ENCODE results near the gene IP6K2.
A peak's percentile ranks its signal among the peaks of the same experiment; 100 is the strongest.
"Not testable (repeated sequence)": the region's sequence is repeated elsewhere in the genome, so short reads cannot be mapped to it uniquely, and the experiment has no call there.

The IP6K2 gene

DNA sequence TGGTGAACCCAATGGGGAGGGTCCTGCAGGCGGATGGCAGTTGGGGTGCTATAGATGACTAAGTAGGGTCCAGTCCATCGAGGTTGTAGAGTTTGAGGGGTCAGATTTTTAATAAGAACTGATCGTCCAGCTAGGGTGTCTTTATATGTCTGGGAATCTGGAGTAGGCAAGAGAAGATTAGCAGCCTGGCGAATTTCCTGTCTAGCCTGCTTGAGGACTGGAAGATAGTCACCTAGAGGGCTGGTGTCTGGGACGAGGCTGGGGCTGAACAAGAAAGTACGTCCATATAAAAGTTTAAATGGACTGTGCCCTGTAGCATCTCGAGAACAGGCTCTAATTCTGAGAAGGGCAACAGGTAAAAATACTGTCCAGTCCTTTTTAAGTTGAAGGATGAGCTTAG, 6.7 kb upstream of the IP6K2 start:
- in situ Hi-C loops (cut with HindIII; ENCODE audit: low sequenced_read_pairs), result no loop called here
- DNase-seq (ENCODE audit: low read depth, low spot score), result no peak
- no peak for TF ChIP-seq CTCF (IDR thresholded peaks at IDR 0.05; ENCODE audit: low read depth, low read length)
- no peak overlapping the region for H3K4me3 ChIP-seq (ENCODE audit: low read depth, low read length)

GRCh38 chr3:48723293-48723692, 6.3 kb upstream of the IP6K2 start:
- DNase-seq (ENCODE audit: low read depth, low spot score); in situ Hi-C loops (cut with HindIII; ENCODE audit: low sequenced_read_pairs); H3K4me3 ChIP-seq (ENCODE audit: low read depth, low read length): not testable (repeated sequence)

DNA sequence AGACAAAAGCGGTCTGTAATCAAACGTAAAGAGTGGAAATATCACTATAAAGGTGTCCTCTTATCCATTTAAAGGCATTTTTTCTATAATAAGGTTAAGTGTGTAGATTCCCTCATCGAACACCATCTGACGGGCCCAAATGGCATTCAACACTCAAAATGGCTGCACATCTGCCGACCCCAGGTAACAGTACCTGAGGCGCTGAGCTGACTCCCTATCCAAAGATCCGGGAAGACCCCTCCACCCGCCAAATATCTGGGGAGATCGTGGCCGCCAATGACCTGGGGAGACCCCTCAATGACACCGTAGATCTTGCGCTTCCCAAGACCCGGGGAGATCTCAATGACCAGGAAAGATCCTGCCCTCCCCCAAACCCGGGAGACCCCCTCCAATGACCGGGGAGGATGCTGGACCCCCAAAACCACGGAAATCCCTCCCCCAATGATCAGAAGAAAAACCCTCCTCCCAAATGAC, 476 bp downstream of the IP6K2 start:
- in situ Hi-C loops (cut with HindIII; ENCODE audit: low sequenced_read_pairs), result no loop called here
- no peak for TF ChIP-seq CTCF (IDR thresholded peaks at IDR 0.05; ENCODE audit: low read depth, low read length)
- H3K4me3 ChIP-seq (ENCODE audit: low read depth, low read length), result peak overlapping the region; percentile 74
- no peak for DNase-seq (ENCODE audit: low read depth, low spot score)

GRCh38 chr3:48715174-48715800, 1.7 kb downstream of the IP6K2 start:
- no peak for TF ChIP-seq CTCF (IDR thresholded peaks at IDR 0.05; ENCODE audit: low read depth, low read length)
- H3K4me3 ChIP-seq (ENCODE audit: low read depth, low read length), result peak overlapping the region; percentile 74
- in situ Hi-C loops (cut with HindIII; ENCODE audit: low sequenced_read_pairs), result no loop called here
- peak; percentile 30 for DNase-seq (ENCODE audit: low read depth, low spot score)

- no peak for TF ChIP-seq CTCF (IDR thresholded peaks at IDR 0.05; ENCODE audit: low read depth, low read length)
- H3K4me3 ChIP-seq (ENCODE audit: low read depth, low read length), result no peak overlapping the region
- in situ Hi-C loops (cut with HindIII; ENCODE audit: low sequenced_read_pairs), result no loop called here
Observed at GRCh38 chr3:48711727-48712126, 5.3 kb downstream of the IP6K2 start.

DNA sequence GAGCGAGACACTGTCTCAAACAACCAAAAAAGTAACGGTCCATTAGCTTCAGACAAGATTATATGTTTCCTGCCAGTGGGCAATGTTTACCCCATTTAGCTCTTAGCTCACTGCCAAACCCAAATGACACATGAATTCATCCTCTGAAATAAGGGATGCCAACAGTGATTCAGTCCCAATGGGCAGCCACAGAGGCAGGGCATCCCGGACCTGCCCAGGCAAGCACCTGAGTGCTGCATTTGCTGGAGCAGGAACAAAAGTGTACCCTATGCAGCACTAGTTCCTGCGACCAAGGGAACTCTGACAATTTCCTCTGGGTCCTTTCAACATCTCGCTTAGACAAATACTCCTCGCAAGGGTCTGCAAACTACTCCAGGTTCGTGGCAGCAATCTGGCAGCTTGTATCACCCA, 8.0 kb downstream of the IP6K2 start:
- no peak overlapping the region for H3K4me3 ChIP-seq (ENCODE audit: low read depth, low read length)
- in situ Hi-C loops (cut with HindIII; ENCODE audit: low sequenced_read_pairs), result no loop called here
- TF ChIP-seq CTCF (IDR thresholded peaks at IDR 0.05; ENCODE audit: low read depth, low read length), result no peak
- DNase-seq (ENCODE audit: low read depth, low spot score), result no peak

More at GRCh38 chr3:48711727-48712126, 5.3 kb downstream of the IP6K2 start:
- DNase-seq (ENCODE audit: low read depth, low spot score), result peak; percentile 31

- TF ChIP-seq CTCF (IDR thresholded peaks at IDR 0.05; ENCODE audit: low read depth, low read length), result no peak
Observed at GRCh38 chr3:48708481-48708889, 8.5 kb downstream of the IP6K2 start.

More at GRCh38 chr3:48708481-48708889, 8.5 kb downstream of the IP6K2 start:
- no peak overlapping the region for H3K4me3 ChIP-seq (ENCODE audit: low read depth, low read length)
- in situ Hi-C loops (cut with HindIII; ENCODE audit: low sequenced_read_pairs), result no loop called here
- no peak for DNase-seq (ENCODE audit: low read depth, low spot score)
